ENCODE measurements around the gene ASCL4. TPM values are rescaled to one million over a fixed set of nuclear protein-coding genes. Genes with fewer than 3 reads are reported as not detected.

The ASCL4 gene
- total RNA-seq, 4 donors from 2014 or later = not detected

DNA sequence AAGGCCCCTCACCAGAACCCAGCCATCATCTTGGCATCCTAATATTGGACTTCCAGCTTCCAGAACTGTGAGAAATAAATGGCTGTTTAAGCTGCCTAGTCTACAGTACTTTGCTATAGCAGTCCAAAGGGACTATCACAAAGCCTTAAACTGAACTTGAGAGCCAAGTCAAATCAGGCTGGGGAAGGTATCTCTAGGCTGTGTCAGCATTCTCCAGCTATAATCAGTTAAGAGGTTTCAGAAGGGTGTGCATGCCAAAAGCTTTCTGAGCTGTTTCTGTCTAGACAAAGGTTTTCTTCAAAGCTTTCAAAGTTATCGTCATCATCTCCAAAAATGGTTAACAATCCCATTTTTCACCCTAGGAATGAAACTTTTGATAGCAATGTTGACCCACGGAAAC, 7.6 kb downstream of the ASCL4 start:
- Histone ChIP-seq H3K4me3 (no peak overlapping the region), H3K9me3 (no peaks in the 10 kb centered on the region), H3K27ac (no peak overlapping the region), H3K4me1 (no peaks in the 10 kb centered on the region), H3K27me3 (peaks cover 0 to 10% (median 4%) of the 10 kb centered on the region in 3 donors), H3K36me3 (no peaks in the 10 kb centered on the region)
- no peak for TF ChIP-seq POLR2A (IDR thresholded peaks at IDR 0.05)
- intact Hi-C loops (cut with DNase I; ENCODE audit: low total_unique reads) = no loop called here
- DNase-seq (no peak), ATAC-seq (no peak)
- in situ Hi-C loops (cut with MboI; ENCODE audit: low sequenced_read_pairs in 4 of 4) = no loop called here

DNA sequence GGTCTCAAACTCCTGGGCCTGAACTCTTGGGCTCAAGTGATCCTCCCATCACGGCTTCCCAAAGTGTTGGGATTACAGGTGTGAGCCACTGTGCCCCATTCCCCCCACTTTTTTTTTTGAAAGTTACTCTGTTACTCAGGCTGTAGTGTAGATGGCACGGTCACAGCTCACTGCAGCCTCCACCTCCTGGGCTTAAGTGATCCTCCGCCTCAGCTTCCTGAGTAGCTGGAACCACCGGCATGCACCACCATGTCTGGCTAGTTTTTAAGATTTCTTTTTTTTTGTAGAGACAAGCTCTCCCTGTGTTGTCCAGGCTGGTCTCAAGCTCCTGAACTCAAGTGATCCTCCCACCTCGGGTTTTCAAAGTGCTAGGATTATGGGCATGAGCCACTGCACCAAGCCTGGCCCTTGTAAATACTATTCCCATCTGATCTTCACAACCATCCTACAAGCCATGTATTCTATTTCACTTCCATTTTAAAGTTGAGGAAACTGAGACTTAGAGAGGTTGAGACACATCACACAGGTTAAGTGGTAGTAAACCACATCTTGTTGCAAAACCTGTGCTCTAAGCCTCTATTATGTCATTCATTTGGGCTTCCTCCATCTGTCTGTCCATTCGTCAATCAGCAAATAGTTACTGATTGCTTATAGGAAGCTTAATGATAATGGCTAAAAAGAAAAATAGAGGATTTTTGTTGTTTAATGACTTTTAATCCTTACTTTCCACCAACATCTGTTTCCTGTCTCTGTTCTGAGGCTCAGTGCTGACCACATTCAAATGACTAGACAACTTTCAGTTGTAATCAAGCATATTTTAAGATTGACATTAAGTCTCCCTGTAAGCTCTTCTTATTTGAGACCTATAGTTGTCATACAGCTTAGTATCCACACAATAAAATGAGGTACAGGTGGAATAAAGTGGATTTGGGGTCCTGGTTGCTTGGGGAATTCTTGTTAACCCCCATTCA, 9.2 kb downstream of the ASCL4 start:
- no peak for DNase-seq
- TF ChIP-seq, protein P1, sequence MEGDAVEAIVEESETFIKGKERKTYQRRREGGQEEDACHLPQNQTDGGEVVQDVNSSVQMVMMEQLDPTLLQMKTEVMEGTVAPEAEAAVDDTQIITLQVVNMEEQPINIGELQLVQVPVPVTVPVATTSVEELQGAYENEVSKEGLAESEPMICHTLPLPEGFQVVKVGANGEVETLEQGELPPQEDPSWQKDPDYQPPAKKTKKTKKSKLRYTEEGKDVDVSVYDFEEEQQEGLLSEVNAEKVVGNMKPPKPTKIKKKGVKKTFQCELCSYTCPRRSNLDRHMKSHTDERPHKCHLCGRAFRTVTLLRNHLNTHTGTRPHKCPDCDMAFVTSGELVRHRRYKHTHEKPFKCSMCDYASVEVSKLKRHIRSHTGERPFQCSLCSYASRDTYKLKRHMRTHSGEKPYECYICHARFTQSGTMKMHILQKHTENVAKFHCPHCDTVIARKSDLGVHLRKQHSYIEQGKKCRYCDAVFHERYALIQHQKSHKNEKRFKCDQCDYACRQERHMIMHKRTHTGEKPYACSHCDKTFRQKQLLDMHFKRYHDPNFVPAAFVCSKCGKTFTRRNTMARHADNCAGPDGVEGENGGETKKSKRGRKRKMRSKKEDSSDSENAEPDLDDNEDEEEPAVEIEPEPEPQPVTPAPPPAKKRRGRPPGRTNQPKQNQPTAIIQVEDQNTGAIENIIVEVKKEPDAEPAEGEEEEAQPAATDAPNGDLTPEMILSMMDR (IDR thresholded peaks at IDR 0.05 in 4 of 5, conservative IDR thresholded peaks at IDR 0.05 in 1 of 5) = no peak
- TF ChIP-seq POLR2A (IDR thresholded peaks at IDR 0.05) = no peak
- intact Hi-C loops (cut with DNase I; ENCODE audit: low total_unique reads) = no loop called here
- Histone ChIP-seq H3K27me3 (no peaks in the 10 kb centered on the region), H3K9me3 (no peaks in the 10 kb centered on the region), H3K4me1 (no peaks in the 10 kb centered on the region), H3K36me3 (no peaks in the 10 kb centered on the region), H3K27ac (no peak overlapping the region), H3K4me3 (no peak overlapping the region)
- no peak for ATAC-seq
- in situ Hi-C loops (cut with MboI; ENCODE audit: low sequenced_read_pairs in 4 of 4) = no loop called here

GRCh38 chr12:107788281-107788680, 13.8 kb downstream of the ASCL4 start:
- no peak overlapping the region for H3K4me3 ChIP-seq
- H3K9me3 ChIP-seq = no peaks in the 10 kb centered on the region
- no peaks in the 10 kb centered on the region for H3K4me1 ChIP-seq
- in situ Hi-C loops (cut with MboI; ENCODE audit: low sequenced_read_pairs in 4 of 4) (no loop called here), intact Hi-C loops (cut with DNase I; ENCODE audit: low total_unique reads) (no loop called here)
- DNase-seq (no peak), ATAC-seq (no peak)
- H3K36me3 ChIP-seq = no peaks in the 10 kb centered on the region
- H3K27me3 ChIP-seq = peaks cover 0 to 2% (median 0%) of the 10 kb centered on the region in 3 donors
- no peak for TF ChIP-seq POLR2A (IDR thresholded peaks at IDR 0.05)
- TF ChIP-seq, protein P1 (IDR thresholded peaks at IDR 0.05 in 4 of 5, conservative IDR thresholded peaks at IDR 0.05 in 1 of 5) = no peak
- no peak overlapping the region for H3K27ac ChIP-seq

- intact Hi-C loops (cut with DNase I; ENCODE audit: low total_unique reads) = no loop called here
- no peak for DNase-seq
- TF ChIP-seq, protein P1 (IDR thresholded peaks at IDR 0.05 in 4 of 5, conservative IDR thresholded peaks at IDR 0.05 in 1 of 5) = no peak
- no peak for TF ChIP-seq POLR2A (IDR thresholded peaks at IDR 0.05)
- H3K27ac ChIP-seq = no peak overlapping the region
- no peaks in the 10 kb centered on the region for H3K36me3 ChIP-seq
- no peak overlapping the region for H3K4me3 ChIP-seq
- no peak for ATAC-seq
- no peaks in the 10 kb centered on the region for H3K4me1 ChIP-seq
- H3K9me3 ChIP-seq = no peaks in the 10 kb centered on the region
- in situ Hi-C loops (cut with MboI; ENCODE audit: low sequenced_read_pairs in 4 of 4) = no loop called here
- H3K27me3 ChIP-seq = peaks cover 0 to 2% (median 0%) of the 10 kb centered on the region in 3 donors
Measured at GRCh38 chr12:107788690-107789458, 14.4 kb downstream of the ASCL4 start.
